ENCODE data around the gene PDE1A. TPM values are rescaled to one million over a fixed set of nuclear protein-coding genes. Genes with fewer than 3 reads are reported as not detected.
"Not testable (repeated sequence)": the region's sequence is repeated elsewhere in the genome, so short reads cannot be mapped to it uniquely, and the experiment has no call there.

Gene PDE1A
- total RNA-seq, 1 experiment from 2014 or later = 0.15 TPM

GRCh38 chr2:182404092-182404491 is 22.7 kb downstream of the PDE1A start:
- Histone ChIP-seq H4K20me1 (ENCODE audit: insufficient read depth, low read depth, low read length) (no peaks in the 10 kb centered on the region), H3K36me3 (ENCODE audit: insufficient read depth, low read length) (no peaks in the 10 kb centered on the region), H3K4me2 (ENCODE audit: low read depth, low read length, poor library complexity, severe bottlenecking) (no peak overlapping the region), H2AFZ (ENCODE audit: low read length) (no peak overlapping the region), H3K9me2 (replicated peaks; ENCODE audit: insufficient read depth, low read length) (no peaks in the 10 kb centered on the region), H3K4me1 (ENCODE audit: low read length) (no peaks in the 10 kb centered on the region), H3K27me3 (ENCODE audit: low read length) (no peaks in the 10 kb centered on the region), H3K79me2 (ENCODE audit: low read length) (no peaks in the 10 kb centered on the region), H3K27ac (ENCODE audit: low read length) (no peak overlapping the region), H3K4me3 (ENCODE audit: low read length) (no peak overlapping the region), H3K9ac (ENCODE audit: low read length) (no peak overlapping the region), H3K9me3 (ENCODE audit: low read length) (no peaks in the 10 kb centered on the region)
- no peak for DNase-seq

GRCh38 chr2:182393270-182393760 is 33.5 kb downstream of the PDE1A start:
- Histone ChIP-seq H3K4me1 (ENCODE audit: low read length) (no peaks in the 10 kb centered on the region), H3K9ac (ENCODE audit: low read length) (no peak overlapping the region), H3K79me2 (ENCODE audit: low read length) (no peaks in the 10 kb centered on the region), H3K4me2 (ENCODE audit: low read depth, low read length, poor library complexity, severe bottlenecking) (no peak overlapping the region), H3K9me2 (replicated peaks; ENCODE audit: insufficient read depth, low read length) (no peaks in the 10 kb centered on the region), H4K20me1 (ENCODE audit: insufficient read depth, low read depth, low read length) (no peaks in the 10 kb centered on the region), H2AFZ (ENCODE audit: low read length) (no peak overlapping the region), H3K27me3 (ENCODE audit: low read length) (no peaks in the 10 kb centered on the region), H3K4me3 (ENCODE audit: low read length) (no peak overlapping the region), H3K36me3 (ENCODE audit: insufficient read depth, low read length) (no peaks in the 10 kb centered on the region), H3K27ac (ENCODE audit: low read length) (no peak overlapping the region), H3K9me3 (ENCODE audit: low read length) (no peaks in the 10 kb centered on the region)
- DNase-seq = no peak

GRCh38 chr2:182391443-182391842 is 35.4 kb downstream of the PDE1A start:
- no peaks in the 10 kb centered on the region for H3K9me3 ChIP-seq (ENCODE audit: low read length)
- H3K4me1 ChIP-seq (ENCODE audit: low read length) = no peaks in the 10 kb centered on the region
- no peaks in the 10 kb centered on the region for H4K20me1 ChIP-seq (ENCODE audit: insufficient read depth, low read depth, low read length)
- DNase-seq = no peak
- H3K4me3 ChIP-seq (ENCODE audit: low read length) = no peak overlapping the region
- H3K4me2 ChIP-seq (ENCODE audit: low read depth, low read length, poor library complexity, severe bottlenecking) = no peak overlapping the region
- H3K36me3 ChIP-seq (ENCODE audit: insufficient read depth, low read length) = no peaks in the 10 kb centered on the region
- H3K27ac ChIP-seq (ENCODE audit: low read length) = no peak overlapping the region
- no peak overlapping the region for H3K9ac ChIP-seq (ENCODE audit: low read length)
- no peaks in the 10 kb centered on the region for H3K27me3 ChIP-seq (ENCODE audit: low read length)
- H3K9me2 ChIP-seq (replicated peaks; ENCODE audit: insufficient read depth, low read length) = no peaks in the 10 kb centered on the region
- no peaks in the 10 kb centered on the region for H3K79me2 ChIP-seq (ENCODE audit: low read length)
- H2AFZ ChIP-seq (ENCODE audit: low read length) = no peak overlapping the region

- H3K27me3 ChIP-seq (ENCODE audit: low read length); H3K4me2 ChIP-seq (ENCODE audit: low read depth, low read length, poor library complexity, severe bottlenecking); H3K9ac ChIP-seq (ENCODE audit: low read length); H3K27ac ChIP-seq (ENCODE audit: low read length); H3K9me2 ChIP-seq (replicated peaks; ENCODE audit: insufficient read depth, low read length); H3K9me3 ChIP-seq (ENCODE audit: low read length); DNase-seq; H3K4me1 ChIP-seq (ENCODE audit: low read length); H3K36me3 ChIP-seq (ENCODE audit: insufficient read depth, low read length); H3K4me3 ChIP-seq (ENCODE audit: low read length); H3K79me2 ChIP-seq (ENCODE audit: low read length); H2AFZ ChIP-seq (ENCODE audit: low read length); H4K20me1 ChIP-seq (ENCODE audit: insufficient read depth, low read depth, low read length): not testable (repeated sequence)
These were observed 40.5 kb downstream of the PDE1A start for GRCh38 chr2:182386267-182386880.

GRCh38 chr2:182384860-182385259 is 42.0 kb downstream of the PDE1A start:
- Histone ChIP-seq H3K79me2 (ENCODE audit: low read length) (no peaks in the 10 kb centered on the region), H3K9me2 (replicated peaks; ENCODE audit: insufficient read depth, low read length) (no peaks in the 10 kb centered on the region), H3K27me3 (ENCODE audit: low read length) (no peaks in the 10 kb centered on the region), H3K9me3 (ENCODE audit: low read length) (no peaks in the 10 kb centered on the region; the same call in 1 of the 2 replicates), H4K20me1 (ENCODE audit: insufficient read depth, low read depth, low read length) (no peaks in the 10 kb centered on the region), H3K4me1 (ENCODE audit: low read length) (no peaks in the 10 kb centered on the region), H3K27ac (ENCODE audit: low read length) (no peak overlapping the region), H3K4me2 (ENCODE audit: low read depth, low read length, poor library complexity, severe bottlenecking) (no peak overlapping the region), H3K36me3 (ENCODE audit: insufficient read depth, low read length) (no peaks in the 10 kb centered on the region), H3K4me3 (ENCODE audit: low read length) (no peak overlapping the region), H2AFZ (ENCODE audit: low read length) (no peak overlapping the region), H3K9ac (ENCODE audit: low read length) (no peak overlapping the region)
- no peak for DNase-seq

GRCh38 chr2:182381225-182381624 is 45.6 kb downstream of the PDE1A start:
- no peak for DNase-seq
- H3K79me2 ChIP-seq (ENCODE audit: low read length) = no peaks in the 10 kb centered on the region
- no peaks in the 10 kb centered on the region for H3K4me1 ChIP-seq (ENCODE audit: low read length)
- H3K4me3 ChIP-seq (ENCODE audit: low read length) = no peak overlapping the region
- no peaks in the 10 kb centered on the region for H3K36me3 ChIP-seq (ENCODE audit: insufficient read depth, low read length)
- no peaks in the 10 kb centered on the region for H3K9me2 ChIP-seq (replicated peaks; ENCODE audit: insufficient read depth, low read length)
- no peak overlapping the region for H3K9ac ChIP-seq (ENCODE audit: low read length)
- H4K20me1 ChIP-seq (ENCODE audit: insufficient read depth, low read depth, low read length) = no peaks in the 10 kb centered on the region
- H2AFZ ChIP-seq (ENCODE audit: low read length) = no peak overlapping the region
- no peaks in the 10 kb centered on the region; the same call in 1 of the 2 replicates for H3K9me3 ChIP-seq (ENCODE audit: low read length)
- H3K27ac ChIP-seq (ENCODE audit: low read length) = no peak overlapping the region
- no peak overlapping the region for H3K4me2 ChIP-seq (ENCODE audit: low read depth, low read length, poor library complexity, severe bottlenecking)
- no peaks in the 10 kb centered on the region for H3K27me3 ChIP-seq (ENCODE audit: low read length)

GRCh38 chr2:182379241-182379640 is 47.6 kb downstream of the PDE1A start:
- H3K27ac ChIP-seq (ENCODE audit: low read length) = no peak overlapping the region
- H3K4me1 ChIP-seq (ENCODE audit: low read length) = no peaks in the 10 kb centered on the region
- no peak for DNase-seq
- no peak overlapping the region for H2AFZ ChIP-seq (ENCODE audit: low read length)
- no peak overlapping the region for H3K9ac ChIP-seq (ENCODE audit: low read length)
- H4K20me1 ChIP-seq (ENCODE audit: insufficient read depth, low read depth, low read length) = no peaks in the 10 kb centered on the region
- H3K9me3 ChIP-seq (ENCODE audit: low read length) = no peaks in the 10 kb centered on the region
- no peaks in the 10 kb centered on the region for H3K79me2 ChIP-seq (ENCODE audit: low read length)
- no peaks in the 10 kb centered on the region for H3K27me3 ChIP-seq (ENCODE audit: low read length)
- no peak overlapping the region for H3K4me2 ChIP-seq (ENCODE audit: low read depth, low read length, poor library complexity, severe bottlenecking)
- no peaks in the 10 kb centered on the region for H3K9me2 ChIP-seq (replicated peaks; ENCODE audit: insufficient read depth, low read length)
- no peak overlapping the region for H3K4me3 ChIP-seq (ENCODE audit: low read length)
- no peaks in the 10 kb centered on the region for H3K36me3 ChIP-seq (ENCODE audit: insufficient read depth, low read length)

- Histone ChIP-seq H3K4me3 (ENCODE audit: low read length) (no peak overlapping the region), H2AFZ (ENCODE audit: low read length) (no peak overlapping the region), H3K27me3 (ENCODE audit: low read length) (no peaks in the 10 kb centered on the region), H3K4me2 (ENCODE audit: low read depth, low read length, poor library complexity, severe bottlenecking) (no peak overlapping the region), H3K9ac (ENCODE audit: low read length) (no peak overlapping the region), H3K79me2 (ENCODE audit: low read length) (no peaks in the 10 kb centered on the region), H3K4me1 (ENCODE audit: low read length) (no peaks in the 10 kb centered on the region), H3K9me2 (replicated peaks; ENCODE audit: insufficient read depth, low read length) (no peaks in the 10 kb centered on the region), H3K36me3 (ENCODE audit: insufficient read depth, low read length) (no peaks in the 10 kb centered on the region), H4K20me1 (ENCODE audit: insufficient read depth, low read depth, low read length) (no peaks in the 10 kb centered on the region), H3K27ac (ENCODE audit: low read length) (no peak overlapping the region), H3K9me3 (ENCODE audit: low read length) (no peaks in the 10 kb centered on the region)
- no peak for DNase-seq
These were observed 48.1 kb downstream of the PDE1A start for GRCh38 chr2:182378759-182379158.

All from Karpas-422 (cell line).